RPMI7951 (cell line): Measurements from ENCODE around the gene MORN1. TPM values are rescaled to one million over a fixed set of nuclear protein-coding genes. Genes with fewer than 3 reads are reported as not detected.

ENCODE experiments used
- DNase-seq: peaks from one replicate; pipeline ENCODE4 v3.0.0-alpha.2; 2012; ENCODE audit warnings: low read depth
- total RNA-seq: library from RNA; depleted of rRNA; stranded (reverse); fragments of >200 nt; shearing (Covaris generic); gene quantifications from 2 replicates; pipeline ENCODE4 v1.2.3, GENCODE V29; 2014

The MORN1 gene
- total RNA-seq, 1 experiment from 2014 or later, result 8.3 TPM

GRCh38 chr1:2404890-2405511 lies 13.6 kb upstream of the MORN1 start:
- no peak for DNase-seq

GRCh38 chr1:2404142-2404889 lies 13.0 kb upstream of the MORN1 start:
- DNase-seq, result no peak

GRCh38 chr1:2403273-2403672 lies 11.9 kb upstream of the MORN1 start:
- DNase-seq, result no peak

- no peak for DNase-seq
Measured at GRCh38 chr1:2402420-2402819, 11.1 kb upstream of the MORN1 start.

- no peak for DNase-seq
Measured at GRCh38 chr1:2400950-2401649, 9.7 kb upstream of the MORN1 start.

- DNase-seq, result no peak
Measured at GRCh38 chr1:2400576-2400909, 9.2 kb upstream of the MORN1 start.

GRCh38 chr1:2399890-2400575 lies 8.7 kb upstream of the MORN1 start:
- DNase-seq, result no peak

GRCh38 chr1:2398871-2399270 lies 7.5 kb upstream of the MORN1 start:
- DNase-seq, result no peak

- no peak for DNase-seq
Measured at GRCh38 chr1:2397007-2397679, 5.8 kb upstream of the MORN1 start.

- no peak for DNase-seq
Measured at GRCh38 chr1:2396476-2396875, 5.1 kb upstream of the MORN1 start.

- no peak for DNase-seq
Measured at GRCh38 chr1:2396059-2396458, 4.7 kb upstream of the MORN1 start.

- no peak for DNase-seq
Measured at GRCh38 chr1:2395245-2395644, 3.9 kb upstream of the MORN1 start.

- no peak for DNase-seq
Measured at GRCh38 chr1:2394761-2395160, 3.4 kb upstream of the MORN1 start.

GRCh38 chr1:2394220-2394619 lies 2.9 kb upstream of the MORN1 start:
- DNase-seq, result no peak

GRCh38 chr1:2393471-2393877 lies 2.1 kb upstream of the MORN1 start:
- DNase-seq, result no peak

GRCh38 chr1:2392686-2393085 lies 1.3 kb upstream of the MORN1 start:
- DNase-seq, result no peak

GRCh38 chr1:2391931-2392509 lies 666 bp upstream of the MORN1 start:
- DNase-seq, result no peak

GRCh38 chr1:2389644-2390043 lies 1.7 kb downstream of the MORN1 start:
- DNase-seq, result no peak

GRCh38 chr1:2388004-2388913 lies 3.1 kb downstream of the MORN1 start:
- DNase-seq, result no peak
